Activated gamma-delta T cell treated with Interleukin-2 at 50 U/mL for 16 hours (primary cell): Measurements from ENCODE around the gene PPP1R15B.
"Not testable (repeated sequence)": the region's sequence is repeated elsewhere in the genome, so short reads cannot be mapped to it uniquely, and the experiment has no call there.

ENCODE experiments used
- DNase-seq: peaks from one replicate; pipeline ENCODE4 v3.0.0-alpha.2; 2020

PPP1R15B gene

GRCh38 chr1:204443871-204444581 is 32.4 kb upstream of the PPP1R15B start:
- DNase-seq, result no peak

- DNase-seq, result no peak
Observed at GRCh38 chr1:204443260-204443619, 31.6 kb upstream of the PPP1R15B start.

GRCh38 chr1:204442376-204443259 is 31.0 kb upstream of the PPP1R15B start:
- DNase-seq, result no peak

GRCh38 chr1:204441558-204441957 is 29.9 kb upstream of the PPP1R15B start:
- DNase-seq, result no peak

- no peak for DNase-seq
Observed at GRCh38 chr1:204439621-204440375, 28.2 kb upstream of the PPP1R15B start.

GRCh38 chr1:204438628-204439027 is 27.0 kb upstream of the PPP1R15B start:
- DNase-seq, result no peak

- DNase-seq, result no peak
Observed at GRCh38 chr1:204437796-204438570, 26.4 kb upstream of the PPP1R15B start.

- no peak for DNase-seq
Observed at GRCh38 chr1:204435872-204436271, 24.3 kb upstream of the PPP1R15B start.

- no peak for DNase-seq
Observed at GRCh38 chr1:204435381-204435831, 23.8 kb upstream of the PPP1R15B start.

- no peak for DNase-seq
Observed at GRCh38 chr1:204434116-204434755, 22.6 kb upstream of the PPP1R15B start.

- DNase-seq, result no peak
Observed at GRCh38 chr1:204432708-204433107, 21.1 kb upstream of the PPP1R15B start.

GRCh38 chr1:204431310-204432184 is 19.9 kb upstream of the PPP1R15B start:
- peak; percentile 82 for DNase-seq

GRCh38 chr1:204429746-204430145 is 18.1 kb upstream of the PPP1R15B start:
- DNase-seq, result no peak

GRCh38 chr1:204426971-204427701 is 15.5 kb upstream of the PPP1R15B start:
- DNase-seq, result no peak

GRCh38 chr1:204426474-204426873 is 14.9 kb upstream of the PPP1R15B start:
- no peak for DNase-seq

- no peak for DNase-seq
Observed at GRCh38 chr1:204426035-204426436, 14.4 kb upstream of the PPP1R15B start.

- no peak for DNase-seq
Observed at GRCh38 chr1:204424621-204425020, 13.0 kb upstream of the PPP1R15B start.

- DNase-seq, result not testable (repeated sequence)
Observed at GRCh38 chr1:204422061-204422705, 10.6 kb upstream of the PPP1R15B start.

- no peak for DNase-seq
Observed at GRCh38 chr1:204421441-204421840, 9.8 kb upstream of the PPP1R15B start.
